SH-SY5Y (cell line): ENCODE data around the gene USP22.

Source experiments
- GATA2 ChIP-seq: IDR thresholded peaks from 2 replicates; pipeline ENCODE4 v1.6.1; 2011; ENCODE audit warnings: mild to moderate bottlenecking, low read depth, low read length
- GATA3 ChIP-seq: IDR thresholded peaks from 2 replicates; pipeline ENCODE4 v1.6.1; 2011; ENCODE audit warnings: low read depth, mild to moderate bottlenecking, low read length, moderate library complexity

Gene USP22

DNA sequence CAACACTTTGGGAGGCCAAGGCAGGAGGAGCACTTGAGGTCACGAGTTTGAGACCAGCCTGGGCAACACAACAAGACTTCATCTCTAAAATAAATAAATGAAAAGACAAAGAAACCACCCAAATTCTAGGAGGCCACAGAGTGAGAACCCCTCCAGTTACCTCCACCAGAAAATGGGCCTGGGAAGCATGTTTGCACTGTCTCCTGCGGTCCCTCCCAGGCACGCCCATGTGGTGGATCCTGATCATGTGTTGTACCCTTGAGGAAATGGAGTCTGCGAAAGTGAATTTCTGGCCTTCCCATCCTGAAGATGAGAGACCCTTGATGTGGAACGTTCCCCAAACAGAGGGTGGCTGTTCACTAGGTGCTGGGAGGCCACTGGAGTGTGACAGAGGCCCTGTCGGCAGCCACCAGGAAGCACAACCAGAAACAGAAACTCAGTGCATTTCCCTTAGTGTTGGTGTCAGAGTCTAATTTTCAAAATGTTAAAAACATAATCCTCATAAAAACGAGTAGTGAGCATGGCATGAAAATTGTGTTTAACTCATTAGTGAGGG, 19.2 kb upstream of the USP22 start:
- TF ChIP-seq GATA2 (no peak), GATA3 (no peak)

DNA sequence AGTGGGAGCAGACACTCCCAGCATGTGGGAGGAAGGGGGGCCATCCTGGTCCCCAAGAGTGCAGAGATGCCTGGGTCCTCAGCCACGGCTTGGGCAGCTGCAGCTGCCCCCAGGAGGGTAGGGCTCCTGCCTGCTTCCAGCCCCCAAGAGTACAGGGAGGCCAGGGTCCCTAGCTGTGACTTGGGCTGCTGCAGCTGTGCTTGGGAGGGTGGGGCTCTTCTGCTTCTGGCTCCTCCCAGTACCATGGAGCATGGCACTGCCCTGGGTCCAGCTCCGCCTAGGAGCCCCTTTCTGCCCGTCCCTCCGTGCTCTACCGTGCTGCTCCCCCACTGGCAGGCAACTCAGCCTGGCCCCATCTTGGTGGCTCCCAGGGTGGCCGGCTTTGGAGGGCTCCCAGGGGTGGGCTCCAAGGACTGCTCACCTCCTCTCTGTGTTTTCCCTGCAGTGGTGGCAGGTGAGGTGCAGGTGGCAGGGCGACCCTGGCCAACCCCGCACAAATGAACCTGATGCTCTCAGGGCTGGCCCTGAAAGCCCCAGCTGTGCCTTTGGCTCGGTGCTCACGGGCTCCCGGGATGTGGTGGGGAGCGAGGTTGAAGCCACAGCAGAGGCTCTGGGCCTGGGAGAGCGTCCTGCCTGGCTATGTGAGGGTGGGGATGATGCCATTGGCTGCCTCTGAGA, 18.5 kb upstream of the USP22 start:
- TF ChIP-seq GATA2, result no peak
- TF ChIP-seq GATA3, result no peak

DNA sequence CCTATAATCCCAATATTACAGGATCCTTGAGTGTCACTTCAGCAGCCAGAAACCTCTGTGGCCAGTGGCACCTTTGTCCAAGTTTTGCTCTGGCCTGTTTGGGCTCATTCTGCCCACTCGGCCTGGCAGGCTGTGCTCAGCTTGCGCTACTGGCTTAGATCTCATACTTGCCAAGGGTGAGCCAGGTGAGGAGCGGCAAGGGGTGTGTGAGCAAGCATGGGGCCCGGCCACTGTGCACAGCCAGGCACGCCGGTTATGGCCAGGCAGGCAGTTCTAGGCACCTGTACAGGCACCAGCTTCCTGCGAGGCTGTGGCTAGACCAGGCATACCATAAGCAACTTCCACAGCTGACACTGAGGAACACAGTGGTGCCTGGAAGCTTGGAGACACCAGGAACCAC, 16.9 kb upstream of the USP22 start:
- no peak for TF ChIP-seq GATA2
- no peak for TF ChIP-seq GATA3

DNA sequence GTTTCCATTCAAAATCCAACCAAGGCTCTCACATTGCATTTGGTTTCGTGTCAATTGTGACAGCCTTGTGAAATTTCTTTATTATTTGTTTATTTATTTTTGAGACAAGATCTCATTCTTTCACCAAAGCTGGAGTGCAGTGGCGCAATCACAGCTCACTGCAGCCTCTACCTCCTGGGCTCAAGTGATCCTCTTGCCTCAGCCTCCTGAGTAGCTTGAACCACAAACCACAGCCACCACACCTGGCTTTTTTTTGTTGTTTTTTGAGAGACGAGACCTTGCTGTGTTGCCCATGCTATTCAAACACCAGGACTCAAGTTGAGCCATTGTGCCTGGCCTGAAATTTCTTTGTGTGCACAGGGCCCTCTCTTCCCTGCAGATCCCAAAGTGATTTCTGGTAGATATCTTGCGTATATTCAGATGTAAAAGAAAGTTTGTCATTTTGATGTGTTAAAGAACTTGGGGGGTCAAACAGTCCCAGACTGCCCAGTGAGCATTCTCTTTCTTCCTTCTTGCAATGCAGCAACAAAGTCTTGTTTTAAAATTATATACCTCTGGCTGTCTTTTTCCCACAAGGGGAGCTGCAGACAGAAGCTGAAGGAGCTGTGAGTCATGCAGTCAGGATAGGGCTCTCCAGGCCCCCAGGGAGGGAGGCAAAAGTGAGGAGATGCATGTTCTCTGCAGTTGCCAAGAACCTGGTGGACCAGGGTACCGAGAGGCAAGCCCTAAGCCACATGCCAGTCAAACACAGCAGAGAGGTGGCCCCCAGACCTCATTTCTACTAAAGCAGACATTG, 15.5 kb upstream of the USP22 start:
- TF ChIP-seq GATA3 (no peak), GATA2 (no peak)

DNA sequence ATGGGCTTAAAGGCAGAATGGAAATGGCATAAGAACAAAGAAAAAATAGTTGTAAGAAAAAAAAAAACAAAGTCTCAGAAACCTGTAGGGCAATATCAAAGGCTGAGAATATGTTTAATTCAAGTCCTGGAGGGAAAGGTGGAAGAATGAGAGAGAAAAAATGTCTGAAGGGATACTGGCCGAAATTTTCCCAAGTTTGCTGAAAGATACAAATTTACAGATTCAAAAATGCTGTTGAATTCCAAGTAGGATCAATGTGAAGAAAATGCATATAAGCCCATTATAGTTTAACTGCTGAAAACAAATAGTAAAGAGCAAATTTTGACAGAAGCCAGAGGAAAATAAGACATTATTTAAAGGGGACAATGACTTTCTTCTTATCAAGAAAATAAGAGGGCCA, 6.6 kb upstream of the USP22 start:
- TF ChIP-seq GATA2, result no peak
- no peak for TF ChIP-seq GATA3

DNA sequence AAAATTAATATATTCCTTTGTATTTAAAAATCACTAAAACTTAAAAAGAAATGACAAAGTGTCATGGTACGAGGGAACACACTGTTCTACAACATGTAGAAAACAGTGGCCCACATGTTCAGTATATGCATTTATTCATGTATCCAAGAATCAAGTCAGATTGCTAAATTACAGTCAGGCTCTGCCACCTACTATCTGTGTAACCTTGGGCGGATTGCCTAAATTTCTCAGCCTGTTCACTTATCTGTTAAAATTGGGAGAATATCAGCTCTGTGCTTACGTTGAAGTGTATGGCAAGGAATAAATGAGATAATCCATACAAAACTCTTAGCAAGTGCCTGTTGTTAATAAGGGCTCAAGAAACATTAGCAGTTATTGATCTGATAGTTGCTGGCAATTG, 3.4 kb upstream of the USP22 start:
- TF ChIP-seq GATA3 (no peak), GATA2 (no peak)

DNA sequence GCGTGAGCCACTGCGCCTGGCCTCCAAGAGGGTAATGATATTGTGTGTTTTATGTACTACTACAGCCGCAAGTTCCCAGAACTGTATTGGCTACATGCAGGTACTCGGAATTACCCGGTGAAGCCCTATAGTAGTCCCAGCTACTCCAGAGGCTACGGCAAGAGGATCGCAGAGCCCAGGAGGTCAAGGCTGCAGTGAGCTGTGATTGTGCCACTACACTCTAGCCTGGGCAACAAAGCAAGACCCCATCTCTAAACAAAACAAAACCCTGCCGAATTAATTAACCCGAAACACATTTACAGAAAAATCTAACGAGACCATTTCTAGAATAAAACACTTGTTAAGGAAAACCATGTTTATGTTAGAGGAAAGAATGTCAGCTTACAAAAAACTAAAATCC, 2.2 kb upstream of the USP22 start:
- no peak for TF ChIP-seq GATA2
- TF ChIP-seq GATA3, result no peak

DNA sequence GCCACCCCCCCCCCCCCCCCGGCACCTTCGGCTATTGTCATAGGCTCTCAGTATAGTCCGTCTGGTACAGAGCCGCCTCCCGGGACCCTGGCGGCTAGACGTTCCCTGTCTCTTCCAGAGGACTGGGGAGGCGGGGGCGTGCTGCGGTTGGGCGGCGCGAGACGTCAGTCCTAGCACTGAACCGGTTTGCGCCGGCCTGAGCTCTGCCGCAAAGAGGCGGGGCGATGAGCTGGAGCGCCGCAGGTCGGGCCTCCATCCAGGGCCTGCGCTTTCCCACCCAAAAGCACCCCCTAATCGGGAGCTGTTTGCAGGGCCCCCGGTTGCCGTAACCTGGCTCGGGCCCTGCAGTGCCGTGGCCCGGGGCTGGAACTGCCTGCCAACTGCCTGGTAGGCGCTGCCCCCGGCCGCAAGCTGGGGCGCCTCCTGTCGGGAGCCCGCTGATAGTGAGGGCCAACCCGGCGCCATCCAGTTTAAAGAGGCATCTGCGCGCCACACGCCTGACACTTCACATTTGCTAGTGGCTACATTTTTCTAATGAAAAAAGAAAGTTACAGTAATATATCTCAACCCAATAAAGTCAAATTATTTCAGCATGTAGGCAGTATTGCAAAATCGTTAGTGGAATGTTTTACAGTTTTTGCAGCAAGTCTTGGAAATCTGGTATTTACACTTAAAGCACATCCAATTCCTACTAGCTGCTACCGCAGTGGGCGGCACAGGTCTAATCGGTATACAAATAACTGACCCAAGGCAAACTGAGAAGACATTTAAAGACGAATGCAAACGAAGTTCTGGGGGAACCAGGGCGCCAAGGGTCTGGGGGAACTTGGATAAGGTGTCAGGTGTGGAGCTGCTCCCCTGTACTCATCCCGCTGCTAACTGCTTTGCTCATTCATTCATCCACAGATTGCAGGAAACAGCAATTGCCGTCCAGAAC, 753 bp upstream of the USP22 start:
- TF ChIP-seq GATA2, result no peak
- no peak for TF ChIP-seq GATA3

DNA sequence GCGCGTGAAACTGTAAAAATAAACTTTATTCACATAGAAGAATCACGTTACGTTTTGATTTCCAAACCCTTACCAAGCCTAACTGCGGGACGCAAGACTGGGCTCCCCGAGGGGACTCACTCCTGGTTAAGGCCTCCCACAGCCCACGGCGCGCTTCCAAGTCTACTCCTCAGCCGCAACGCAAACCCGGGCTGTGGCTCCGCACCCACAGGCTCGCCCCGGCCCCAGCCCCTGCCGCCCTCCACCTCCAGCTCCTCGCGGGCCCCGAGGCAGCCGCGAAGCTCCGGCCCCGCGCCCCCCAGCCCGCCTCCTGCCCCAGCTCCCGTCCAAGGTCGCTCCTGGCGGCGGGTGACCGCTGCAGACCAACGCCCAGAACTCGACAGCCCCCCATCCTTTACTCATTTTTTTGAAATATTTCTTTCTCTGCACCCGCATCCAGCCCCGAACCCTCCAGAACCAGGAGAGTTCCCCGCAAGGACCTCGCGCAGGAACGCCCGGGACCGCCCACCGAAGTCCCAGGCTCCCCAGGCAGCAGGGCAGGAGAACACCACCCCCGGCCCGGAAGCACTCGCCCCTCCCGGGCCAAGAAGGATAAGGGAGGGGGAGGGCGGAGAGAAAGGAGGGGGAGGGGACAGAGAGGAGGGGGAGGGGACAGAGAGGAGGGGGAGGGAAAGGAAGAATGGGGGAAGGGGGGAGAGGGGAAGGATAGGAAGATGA, 912 bp downstream of the USP22 start:
- TF ChIP-seq GATA2 (no peak), GATA3 (no peak)

DNA sequence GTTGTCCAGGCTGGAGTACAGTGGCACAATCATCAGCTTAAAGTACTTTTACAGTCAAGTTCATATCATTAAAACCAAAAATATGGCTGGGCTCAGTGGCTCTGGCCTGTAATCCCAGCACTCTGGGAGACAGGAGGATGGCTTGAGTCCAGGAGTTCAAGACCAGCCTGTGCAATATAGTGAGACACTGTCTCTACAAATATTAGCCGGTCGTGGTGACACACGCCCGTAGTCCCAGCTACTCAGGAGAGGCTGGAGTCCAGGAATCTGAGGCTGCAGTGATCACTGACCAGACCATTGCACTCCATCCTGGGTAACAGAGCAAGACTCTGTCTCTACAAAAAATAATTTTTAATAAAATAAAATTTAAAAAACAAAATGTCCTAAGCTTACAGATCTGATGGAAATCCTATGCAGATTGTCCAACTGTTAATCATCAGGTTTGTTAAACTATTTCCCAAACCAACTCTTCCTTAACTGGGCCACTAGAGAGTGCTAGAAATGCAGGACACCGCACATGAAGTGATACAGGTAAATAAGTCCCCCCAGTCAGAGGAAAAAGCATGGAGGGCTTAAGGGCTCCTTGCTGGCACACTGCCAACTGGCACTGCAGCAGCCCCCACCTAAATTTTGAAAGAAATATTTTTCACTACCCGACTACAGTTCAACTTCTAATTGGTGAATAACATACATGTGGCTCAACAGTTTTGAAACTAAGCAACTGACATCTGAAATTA, 2.8 kb downstream of the USP22 start:
- no peak for TF ChIP-seq GATA3
- no peak for TF ChIP-seq GATA2

DNA sequence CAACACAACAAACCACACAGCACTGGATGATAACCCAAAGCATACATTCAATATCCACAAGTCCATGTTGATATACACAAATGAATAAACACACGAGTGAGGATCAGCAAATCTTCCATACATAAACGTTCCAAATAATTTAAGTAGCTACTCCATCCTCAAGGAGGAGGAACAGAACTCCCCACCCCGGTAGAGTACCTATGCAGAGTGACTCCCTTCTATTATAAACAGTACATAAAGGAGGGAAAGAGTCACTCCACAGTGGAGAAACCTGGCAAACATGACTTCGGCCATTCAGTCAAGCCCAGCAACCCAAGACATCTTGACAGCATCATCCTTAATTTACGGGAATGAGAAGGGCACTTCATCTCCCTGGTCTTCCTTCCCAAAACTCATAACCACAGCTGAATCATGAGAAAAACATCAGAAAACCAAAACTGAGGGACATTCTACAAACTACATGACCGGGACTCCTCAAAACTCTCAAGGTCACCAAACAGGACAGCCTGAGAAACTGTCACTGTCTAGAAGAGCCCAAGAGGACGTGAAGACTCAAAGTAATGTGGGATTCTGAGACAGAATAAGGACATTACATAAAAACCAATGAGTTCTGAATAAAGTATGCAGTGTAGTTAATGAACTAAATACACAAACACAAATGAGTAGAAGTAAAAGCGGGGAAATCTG, 5.6 kb downstream of the USP22 start:
- TF ChIP-seq GATA3, result no peak
- TF ChIP-seq GATA2, result no peak

DNA sequence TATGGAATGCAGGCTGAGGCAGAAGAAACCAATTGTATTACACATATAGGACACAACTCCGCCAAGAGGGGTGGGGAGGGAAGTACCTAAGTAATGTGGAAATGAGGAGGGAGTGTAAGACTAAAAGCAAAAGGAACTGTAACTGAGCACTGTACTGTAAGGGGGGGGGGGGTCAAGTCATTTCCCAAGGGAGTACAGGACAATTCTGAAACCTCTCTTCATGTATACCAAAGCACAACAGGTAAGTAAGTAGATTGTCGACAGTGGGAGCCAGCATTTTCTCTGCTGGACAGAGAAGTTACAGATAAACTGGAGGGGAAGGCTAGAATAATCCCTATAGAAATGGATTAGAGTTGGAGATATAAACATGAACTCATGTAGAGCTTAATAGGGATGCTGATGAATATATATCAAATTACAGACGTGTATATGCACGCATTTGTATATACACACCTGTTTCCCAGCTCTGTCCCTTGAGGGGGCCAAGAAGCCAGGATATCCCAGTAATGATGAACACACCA, 6.4 kb downstream of the USP22 start:
- TF ChIP-seq GATA2 (no peak), GATA3 (no peak)

DNA sequence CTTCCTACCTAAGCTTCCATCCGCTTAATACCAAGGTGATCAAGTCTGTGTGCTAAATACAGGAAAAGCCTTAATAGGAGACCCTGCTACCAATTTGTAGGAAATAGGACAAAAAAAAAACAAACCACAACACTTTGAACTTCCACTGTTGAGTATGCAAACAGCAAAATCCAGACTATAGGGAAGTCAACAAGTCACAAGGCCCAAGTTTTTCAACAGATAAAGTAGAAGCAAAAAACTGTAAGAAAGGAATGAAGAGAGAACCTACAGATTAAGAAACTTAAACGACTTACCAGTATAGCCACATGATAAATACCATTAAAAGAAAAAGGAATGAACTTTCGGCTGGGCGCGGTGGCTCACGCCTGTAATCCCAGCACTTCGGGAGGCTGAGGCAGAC, 7.4 kb downstream of the USP22 start:
- TF ChIP-seq GATA3 (no peak), GATA2 (no peak)
